Measurements from ENCODE around the gene MBTPS1.

MBTPS1 gene

GRCh38 chr16:84031556-84031955, 85.2 kb downstream of the MBTPS1 start:
- Histone ChIP-seq H3K36me3 (ENCODE audit: insufficient read depth, low read length) (no peaks in the 10 kb centered on the region), H3K9me2 (replicated peaks; ENCODE audit: low read depth, low read length) (no peaks in the 10 kb centered on the region), H3K79me2 (ENCODE audit: insufficient read depth, low read length) (no peaks in the 10 kb centered on the region), H4K20me1 (ENCODE audit: insufficient read depth, low read length, poor library complexity, severe bottlenecking) (no peaks in the 10 kb centered on the region), H3K9me3 (ENCODE audit: insufficient read depth, low read depth, low read length) (no peaks in the 10 kb centered on the region), H3K27me3 (ENCODE audit: insufficient read depth, low read length, poor library complexity, severe bottlenecking) (no peaks in the 10 kb centered on the region), H3K4me1 (ENCODE audit: insufficient read depth, low read length, poor library complexity, severe bottlenecking) (peaks cover 14% of the 10 kb centered on the region), H3K9ac (ENCODE audit: low read depth, low read length, poor library complexity, severe bottlenecking) (no peak overlapping the region), H3K4me3 (ENCODE audit: low read length, poor library complexity, severe bottlenecking) (no peak overlapping the region), H3F3A (ENCODE audit: low read depth) (no peaks in the 10 kb centered on the region), H2AFZ (ENCODE audit: low read length) (no peak overlapping the region), H3K4me2 (ENCODE audit: low read depth, low read length, poor library complexity, severe bottlenecking) (no peak overlapping the region)
- no peak for TF ChIP-seq EZH2phosphoT487 (IDR thresholded peaks at IDR 0.05; ENCODE audit: borderline replicate concordance)
- no peak for TF ChIP-seq CTCF (conservative IDR thresholded peaks at IDR 0.05; ENCODE audit: low read length)

- H3K4me2 ChIP-seq (ENCODE audit: low read depth, low read length, poor library complexity, severe bottlenecking) = peak overlapping the region; percentile 52
- no peaks in the 10 kb centered on the region for H3K36me3 ChIP-seq (ENCODE audit: insufficient read depth, low read length)
- no peaks in the 10 kb centered on the region for H3K27me3 ChIP-seq (ENCODE audit: insufficient read depth, low read length, poor library complexity, severe bottlenecking)
- no peaks in the 10 kb centered on the region for H3K9me2 ChIP-seq (replicated peaks; ENCODE audit: low read depth, low read length)
- no peaks in the 10 kb centered on the region for H3K79me2 ChIP-seq (ENCODE audit: insufficient read depth, low read length)
- H2AFZ ChIP-seq (ENCODE audit: low read length) = no peak overlapping the region
- no peak for TF ChIP-seq EZH2phosphoT487 (IDR thresholded peaks at IDR 0.05; ENCODE audit: borderline replicate concordance)
- no peak for TF ChIP-seq CTCF (conservative IDR thresholded peaks at IDR 0.05; ENCODE audit: low read length)
- H3K4me3 ChIP-seq (ENCODE audit: low read length, poor library complexity, severe bottlenecking) = no peak overlapping the region
- no peaks in the 10 kb centered on the region for H3F3A ChIP-seq (ENCODE audit: low read depth)
- H3K9me3 ChIP-seq (ENCODE audit: insufficient read depth, low read depth, low read length) = no peaks in the 10 kb centered on the region
- peaks cover 14% of the 10 kb centered on the region for H3K4me1 ChIP-seq (ENCODE audit: insufficient read depth, low read length, poor library complexity, severe bottlenecking)
- no peak overlapping the region for H3K9ac ChIP-seq (ENCODE audit: low read depth, low read length, poor library complexity, severe bottlenecking)
- H4K20me1 ChIP-seq (ENCODE audit: insufficient read depth, low read length, poor library complexity, severe bottlenecking) = no peaks in the 10 kb centered on the region
These were observed 87.3 kb downstream of the MBTPS1 start for GRCh38 chr16:84029297-84030047.

- TF ChIP-seq EZH2phosphoT487 (IDR thresholded peaks at IDR 0.05; ENCODE audit: borderline replicate concordance) (no peak), CTCF (conservative IDR thresholded peaks at IDR 0.05; ENCODE audit: low read length) (no peak)
- H3F3A ChIP-seq (ENCODE audit: low read depth) = no peaks in the 10 kb centered on the region
- H3K4me1 ChIP-seq (ENCODE audit: insufficient read depth, low read length, poor library complexity, severe bottlenecking) = peaks cover 14% of the 10 kb centered on the region
- H3K9me3 ChIP-seq (ENCODE audit: insufficient read depth, low read depth, low read length) = no peaks in the 10 kb centered on the region
- H2AFZ ChIP-seq (ENCODE audit: low read length) = no peak overlapping the region
- no peaks in the 10 kb centered on the region for H3K36me3 ChIP-seq (ENCODE audit: insufficient read depth, low read length)
- H3K79me2 ChIP-seq (ENCODE audit: insufficient read depth, low read length) = no peaks in the 10 kb centered on the region
- no peak overlapping the region for H3K9ac ChIP-seq (ENCODE audit: low read depth, low read length, poor library complexity, severe bottlenecking)
- no peak overlapping the region for H3K4me2 ChIP-seq (ENCODE audit: low read depth, low read length, poor library complexity, severe bottlenecking)
- no peaks in the 10 kb centered on the region for H3K27me3 ChIP-seq (ENCODE audit: insufficient read depth, low read length, poor library complexity, severe bottlenecking)
- no peaks in the 10 kb centered on the region for H3K9me2 ChIP-seq (replicated peaks; ENCODE audit: low read depth, low read length)
- H3K4me3 ChIP-seq (ENCODE audit: low read length, poor library complexity, severe bottlenecking) = no peak overlapping the region
- no peaks in the 10 kb centered on the region for H4K20me1 ChIP-seq (ENCODE audit: insufficient read depth, low read length, poor library complexity, severe bottlenecking)
These were observed 89.1 kb downstream of the MBTPS1 start for GRCh38 chr16:84027625-84028024.

All from Loucy (cell line).